WTC11 (cell line): ENCODE data around the gene MCRS1.

ENCODE experiments used
- ETV6 ChIP-seq: sonication (generic); formaldehyde crosslinking; IDR thresholded peaks from 2 replicates; pipeline ENCODE4 v1.8.1; 2022; ENCODE audit warnings: mild to moderate bottlenecking, missing genetic modification reagents
- JUN ChIP-seq: sonication (generic); formaldehyde crosslinking; IDR thresholded peaks from 2 replicates; pipeline ENCODE4 v1.8.0; 2023; ENCODE audit warnings: mild to moderate bottlenecking, missing genetic modification reagents
- KAT7 ChIP-seq: sonication (generic); formaldehyde crosslinking; IDR thresholded peaks from 2 replicates; pipeline ENCODE4 v1.8.1; 2023; ENCODE audit warnings: missing genetic modification reagents, mild to moderate bottlenecking, borderline replicate concordance
- MXD4 ChIP-seq: fragments of 250-450 bp; sonication (Bioruptor Pico); IDR thresholded peaks from 2 replicates; pipeline ENCODE4 v1.8.0; 2021; ENCODE audit warnings: mild to moderate bottlenecking, moderate library complexity, borderline replicate concordance
- NR2C2 ChIP-seq: sonication (generic); formaldehyde crosslinking; IDR thresholded peaks from 2 replicates; pipeline ENCODE4 v1.8.0; 2022; ENCODE audit warnings: mild to moderate bottlenecking, missing genetic modification reagents
- TP53 ChIP-seq: sonication (generic); formaldehyde crosslinking; IDR thresholded peaks from 2 replicates; pipeline ENCODE4 v1.8.1; 2023; ENCODE audit warnings: mild to moderate bottlenecking, missing genetic modification reagents
- ZNF232 ChIP-seq: sonication (generic); formaldehyde crosslinking; IDR thresholded peaks from 2 replicates; pipeline ENCODE4 v1.8.0; 2022; ENCODE audit warnings: mild to moderate bottlenecking, missing genetic modification reagents
- TF ChIP-seq, protein P1 (sequence below): sonication (generic); formaldehyde crosslinking; IDR thresholded peaks from 2 replicates; pipeline ENCODE4 v1.8.1; 2022; ENCODE audit warnings: low read depth, mild to moderate bottlenecking, moderate library complexity, missing genetic modification reagents, borderline replicate concordance
- TF ChIP-seq, protein P2 (sequence below): fragments of 200-600 bp; IDR thresholded peaks from 2 replicates; pipeline ENCODE4 v1.8.0; 2022; ENCODE audit warnings: antibody characterized with exemption
- TF ChIP-seq, protein P3 (sequence below): sonication (generic); formaldehyde crosslinking; IDR thresholded peaks from 2 replicates; pipeline ENCODE4 v1.8.1; 2023; ENCODE audit warnings: mild to moderate bottlenecking, missing genetic modification reagents, borderline replicate concordance
- TF ChIP-seq, protein P4 (sequence below): sonication (generic); formaldehyde crosslinking; IDR thresholded peaks from 2 replicates; pipeline ENCODE4 v1.8.0; 2022; ENCODE audit warnings: mild to moderate bottlenecking, missing genetic modification reagents
- TF ChIP-seq, protein P5 (sequence below): sonication (generic); formaldehyde crosslinking; IDR thresholded peaks from 2 replicates; pipeline ENCODE4 v1.8.1; 2023; ENCODE audit warnings: mild to moderate bottlenecking, missing genetic modification reagents, moderate library complexity
- TF ChIP-seq, protein P6 (sequence below): sonication (generic); formaldehyde crosslinking; IDR thresholded peaks from 2 replicates; pipeline ENCODE4 v1.8.1; 2022; ENCODE audit warnings: missing genetic modification reagents, borderline replicate concordance

DNA sequence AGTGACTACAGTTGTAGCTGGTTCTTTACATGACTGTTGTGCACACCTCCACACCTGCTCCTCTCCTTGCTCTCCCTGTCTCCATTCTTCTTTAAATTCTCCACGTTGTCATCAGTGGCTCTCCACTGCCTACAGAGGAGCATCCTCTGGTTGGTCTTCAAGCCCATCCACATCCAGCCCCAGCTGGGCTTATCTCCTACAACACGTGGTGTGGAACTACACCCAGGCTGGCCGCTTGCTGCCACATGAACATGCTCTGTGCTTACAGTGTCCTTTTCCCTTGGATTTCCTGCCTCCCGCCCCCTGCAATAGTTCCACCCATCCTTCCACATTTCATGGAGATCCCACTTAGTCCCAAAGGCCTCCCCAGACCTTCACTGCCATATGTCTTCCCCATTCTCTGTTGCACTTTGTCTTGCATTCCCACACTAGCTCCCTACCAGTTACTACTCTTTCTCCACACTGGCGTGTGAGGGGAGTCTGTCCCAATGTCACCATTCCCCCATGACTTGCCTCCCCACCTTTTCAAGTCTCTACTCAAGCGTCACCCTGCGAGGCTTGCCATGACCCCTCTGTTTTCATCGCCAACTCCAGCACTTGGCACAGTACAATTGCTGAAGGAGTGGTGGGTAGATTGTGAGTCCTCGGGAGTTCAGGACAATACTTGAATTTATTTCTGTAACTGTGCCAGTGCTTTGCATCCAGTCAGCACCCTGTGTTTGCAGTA is 9.8 kb upstream of the MCRS1 start:
- TF ChIP-seq, protein P1, sequence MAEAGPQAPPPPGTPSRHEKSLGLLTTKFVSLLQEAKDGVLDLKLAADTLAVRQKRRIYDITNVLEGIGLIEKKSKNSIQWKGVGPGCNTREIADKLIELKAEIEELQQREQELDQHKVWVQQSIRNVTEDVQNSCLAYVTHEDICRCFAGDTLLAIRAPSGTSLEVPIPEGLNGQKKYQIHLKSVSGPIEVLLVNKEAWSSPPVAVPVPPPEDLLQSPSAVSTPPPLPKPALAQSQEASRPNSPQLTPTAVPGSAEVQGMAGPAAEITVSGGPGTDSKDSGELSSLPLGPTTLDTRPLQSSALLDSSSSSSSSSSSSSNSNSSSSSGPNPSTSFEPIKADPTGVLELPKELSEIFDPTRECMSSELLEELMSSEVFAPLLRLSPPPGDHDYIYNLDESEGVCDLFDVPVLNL (CRISPR knock-in tag), result no peak
- TF ChIP-seq ZNF232 (CRISPR knock-in tag) (no peak), NR2C2 (CRISPR knock-in tag) (no peak), MXD4 (no peak), JUN (CRISPR knock-in tag) (no peak), KAT7 (CRISPR knock-in tag) (no peak), TP53 (no peak), ETV6 (CRISPR knock-in tag) (no peak)
- TF ChIP-seq, protein P2, sequence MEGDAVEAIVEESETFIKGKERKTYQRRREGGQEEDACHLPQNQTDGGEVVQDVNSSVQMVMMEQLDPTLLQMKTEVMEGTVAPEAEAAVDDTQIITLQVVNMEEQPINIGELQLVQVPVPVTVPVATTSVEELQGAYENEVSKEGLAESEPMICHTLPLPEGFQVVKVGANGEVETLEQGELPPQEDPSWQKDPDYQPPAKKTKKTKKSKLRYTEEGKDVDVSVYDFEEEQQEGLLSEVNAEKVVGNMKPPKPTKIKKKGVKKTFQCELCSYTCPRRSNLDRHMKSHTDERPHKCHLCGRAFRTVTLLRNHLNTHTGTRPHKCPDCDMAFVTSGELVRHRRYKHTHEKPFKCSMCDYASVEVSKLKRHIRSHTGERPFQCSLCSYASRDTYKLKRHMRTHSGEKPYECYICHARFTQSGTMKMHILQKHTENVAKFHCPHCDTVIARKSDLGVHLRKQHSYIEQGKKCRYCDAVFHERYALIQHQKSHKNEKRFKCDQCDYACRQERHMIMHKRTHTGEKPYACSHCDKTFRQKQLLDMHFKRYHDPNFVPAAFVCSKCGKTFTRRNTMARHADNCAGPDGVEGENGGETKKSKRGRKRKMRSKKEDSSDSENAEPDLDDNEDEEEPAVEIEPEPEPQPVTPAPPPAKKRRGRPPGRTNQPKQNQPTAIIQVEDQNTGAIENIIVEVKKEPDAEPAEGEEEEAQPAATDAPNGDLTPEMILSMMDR, result no peak
- TF ChIP-seq, protein P3, sequence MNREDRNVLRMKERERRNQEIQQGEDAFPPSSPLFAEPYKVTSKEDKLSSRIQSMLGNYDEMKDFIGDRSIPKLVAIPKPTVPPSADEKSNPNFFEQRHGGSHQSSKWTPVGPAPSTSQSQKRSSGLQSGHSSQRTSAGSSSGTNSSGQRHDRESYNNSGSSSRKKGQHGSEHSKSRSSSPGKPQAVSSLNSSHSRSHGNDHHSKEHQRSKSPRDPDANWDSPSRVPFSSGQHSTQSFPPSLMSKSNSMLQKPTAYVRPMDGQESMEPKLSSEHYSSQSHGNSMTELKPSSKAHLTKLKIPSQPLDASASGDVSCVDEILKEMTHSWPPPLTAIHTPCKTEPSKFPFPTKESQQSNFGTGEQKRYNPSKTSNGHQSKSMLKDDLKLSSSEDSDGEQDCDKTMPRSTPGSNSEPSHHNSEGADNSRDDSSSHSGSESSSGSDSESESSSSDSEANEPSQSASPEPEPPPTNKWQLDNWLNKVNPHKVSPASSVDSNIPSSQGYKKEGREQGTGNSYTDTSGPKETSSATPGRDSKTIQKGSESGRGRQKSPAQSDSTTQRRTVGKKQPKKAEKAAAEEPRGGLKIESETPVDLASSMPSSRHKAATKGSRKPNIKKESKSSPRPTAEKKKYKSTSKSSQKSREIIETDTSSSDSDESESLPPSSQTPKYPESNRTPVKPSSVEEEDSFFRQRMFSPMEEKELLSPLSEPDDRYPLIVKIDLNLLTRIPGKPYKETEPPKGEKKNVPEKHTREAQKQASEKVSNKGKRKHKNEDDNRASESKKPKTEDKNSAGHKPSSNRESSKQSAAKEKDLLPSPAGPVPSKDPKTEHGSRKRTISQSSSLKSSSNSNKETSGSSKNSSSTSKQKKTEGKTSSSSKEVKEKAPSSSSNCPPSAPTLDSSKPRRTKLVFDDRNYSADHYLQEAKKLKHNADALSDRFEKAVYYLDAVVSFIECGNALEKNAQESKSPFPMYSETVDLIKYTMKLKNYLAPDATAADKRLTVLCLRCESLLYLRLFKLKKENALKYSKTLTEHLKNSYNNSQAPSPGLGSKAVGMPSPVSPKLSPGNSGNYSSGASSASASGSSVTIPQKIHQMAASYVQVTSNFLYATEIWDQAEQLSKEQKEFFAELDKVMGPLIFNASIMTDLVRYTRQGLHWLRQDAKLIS, result no peak
- TF ChIP-seq, protein P4, sequence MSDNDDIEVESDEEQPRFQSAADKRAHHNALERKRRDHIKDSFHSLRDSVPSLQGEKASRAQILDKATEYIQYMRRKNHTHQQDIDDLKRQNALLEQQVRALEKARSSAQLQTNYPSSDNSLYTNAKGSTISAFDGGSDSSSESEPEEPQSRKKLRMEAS, result no peak
- TF ChIP-seq, protein P5, sequence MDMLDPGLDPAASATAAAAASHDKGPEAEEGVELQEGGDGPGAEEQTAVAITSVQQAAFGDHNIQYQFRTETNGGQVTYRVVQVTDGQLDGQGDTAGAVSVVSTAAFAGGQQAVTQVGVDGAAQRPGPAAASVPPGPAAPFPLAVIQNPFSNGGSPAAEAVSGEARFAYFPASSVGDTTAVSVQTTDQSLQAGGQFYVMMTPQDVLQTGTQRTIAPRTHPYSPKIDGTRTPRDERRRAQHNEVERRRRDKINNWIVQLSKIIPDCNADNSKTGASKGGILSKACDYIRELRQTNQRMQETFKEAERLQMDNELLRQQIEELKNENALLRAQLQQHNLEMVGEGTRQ (CRISPR knock-in tag), result no peak
- TF ChIP-seq, protein P6, sequence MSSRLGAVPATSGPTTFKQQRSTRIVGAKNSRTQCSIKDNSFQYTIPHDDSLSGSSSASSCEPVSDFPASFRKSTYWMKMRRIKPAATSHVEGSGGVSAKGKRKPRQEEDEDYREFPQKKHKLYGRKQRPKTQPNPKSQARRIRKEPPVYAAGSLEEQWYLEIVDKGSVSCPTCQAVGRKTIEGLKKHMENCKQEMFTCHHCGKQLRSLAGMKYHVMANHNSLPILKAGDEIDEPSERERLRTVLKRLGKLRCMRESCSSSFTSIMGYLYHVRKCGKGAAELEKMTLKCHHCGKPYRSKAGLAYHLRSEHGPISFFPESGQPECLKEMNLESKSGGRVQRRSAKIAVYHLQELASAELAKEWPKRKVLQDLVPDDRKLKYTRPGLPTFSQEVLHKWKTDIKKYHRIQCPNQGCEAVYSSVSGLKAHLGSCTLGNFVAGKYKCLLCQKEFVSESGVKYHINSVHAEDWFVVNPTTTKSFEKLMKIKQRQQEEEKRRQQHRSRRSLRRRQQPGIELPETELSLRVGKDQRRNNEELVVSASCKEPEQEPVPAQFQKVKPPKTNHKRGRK, result no peak
